Astrocyte of the cerebellum (primary cell): ENCODE results near the gene AP2B1.
A peak's percentile ranks its signal among the peaks of the same experiment; 100 is the strongest.

Experiments
- DNase-seq: peaks from one replicate; pipeline ENCODE4 v3.0.0-alpha.2; 2011; ENCODE audit warnings: low read depth
- H3K4me3 ChIP-seq: 2 replicates; pipeline ENCODE4 v1.5.1; 2011; ENCODE audit warnings: mild to moderate bottlenecking, low read depth, low read length, moderate library complexity
- CTCF ChIP-seq: IDR thresholded peaks from 2 replicates; pipeline ENCODE4 v1.5.1; 2012; ENCODE audit warnings: low read length, low read depth, moderate library complexity, mild to moderate bottlenecking; ENCODE audit errors: missing control alignments
- in situ Hi-C: cut with HindIII; loops from 2 replicates; pipeline ENCODE4 v1.10.0; 2017; ENCODE audit warnings: low sequenced_read_pairs

Gene AP2B1

GRCh38 chr17:35765086-35765710 lies 178.1 kb downstream of the AP2B1 start:
- in situ Hi-C loops: no loop called here
- no peak for TF ChIP-seq CTCF
- DNase-seq: no peak
- no peak overlapping the region for H3K4me3 ChIP-seq

GRCh38 chr17:35765756-35766488 lies 178.8 kb downstream of the AP2B1 start:
- DNase-seq: no peak
- TF ChIP-seq CTCF: no peak
- H3K4me3 ChIP-seq: no peak overlapping the region
- in situ Hi-C loops: no loop called here

GRCh38 chr17:35766489-35766877 lies 179.4 kb downstream of the AP2B1 start:
- DNase-seq: no peak
- H3K4me3 ChIP-seq: no peak overlapping the region
- in situ Hi-C loops: no loop called here
- TF ChIP-seq CTCF: no peak

GRCh38 chr17:35766903-35767510 lies 179.9 kb downstream of the AP2B1 start:
- TF ChIP-seq CTCF: peak; percentile 71
- in situ Hi-C loops: no loop called here
- no peak for DNase-seq
- no peak overlapping the region for H3K4me3 ChIP-seq

- H3K4me3 ChIP-seq: no peak overlapping the region
- no peak for TF ChIP-seq CTCF
- DNase-seq: no peak
- in situ Hi-C loops: no loop called here
These were observed 181.7 kb downstream of the AP2B1 start for GRCh38 chr17:35768797-35769196.

- in situ Hi-C loops: no loop called here
- H3K4me3 ChIP-seq: no peak overlapping the region
- DNase-seq: no peak
- peak; percentile 16 for TF ChIP-seq CTCF
These were observed 182.9 kb downstream of the AP2B1 start for GRCh38 chr17:35769895-35770486.
